DLD1 (cell line): ENCODE measurements around the gene NCBP3.
"Not testable (repeated sequence)": the region's sequence is repeated elsewhere in the genome, so short reads cannot be mapped to it uniquely, and the experiment has no call there.

Source experiments
- in situ Hi-C: cut with HindIII; loops from 2 replicates; pipeline ENCODE4 v1.10.0; 2017; ENCODE audit warnings: low sequenced_read_pairs

The NCBP3 gene

GRCh38 chr17:3851461-3852100 is 5.5 kb upstream of the NCBP3 start:
- in situ Hi-C loops = loop anchor here (25.0 kb wide), 1 partner anchor 161 kb away; no protein-coding TSS in a partner anchor

- in situ Hi-C loops = no loop called here
Measured at GRCh38 chr17:3848229-3848835, 2.3 kb upstream of the NCBP3 start.

- in situ Hi-C loops = no loop called here
Measured at GRCh38 chr17:3847165-3847670, 1.2 kb upstream of the NCBP3 start.

GRCh38 chr17:3846437-3847164 is 555 bp upstream of the NCBP3 start:
- in situ Hi-C loops = no loop called here

GRCh38 chr17:3845291-3845620 is 790 bp downstream of the NCBP3 start:
- in situ Hi-C loops = no loop called here

- in situ Hi-C loops = not testable (repeated sequence)
Measured at GRCh38 chr17:3844556-3844955, 1.5 kb downstream of the NCBP3 start.

- in situ Hi-C loops = no loop called here
Measured at GRCh38 chr17:3843935-3844516, 2.0 kb downstream of the NCBP3 start.

- in situ Hi-C loops = no loop called here
Measured at GRCh38 chr17:3838206-3838605, 7.8 kb downstream of the NCBP3 start.

GRCh38 chr17:3836551-3836950 is 9.5 kb downstream of the NCBP3 start:
- in situ Hi-C loops = no loop called here

GRCh38 chr17:3835410-3836229 is 10.4 kb downstream of the NCBP3 start:
- in situ Hi-C loops = no loop called here

GRCh38 chr17:3834811-3835210 is 11.2 kb downstream of the NCBP3 start:
- in situ Hi-C loops = no loop called here

GRCh38 chr17:3828852-3829232 is 17.2 kb downstream of the NCBP3 start:
- in situ Hi-C loops = no loop called here

- in situ Hi-C loops = no loop called here
Measured at GRCh38 chr17:3828151-3828851, 17.7 kb downstream of the NCBP3 start.

- in situ Hi-C loops = no loop called here
Measured at GRCh38 chr17:3827124-3827773, 18.8 kb downstream of the NCBP3 start.

- in situ Hi-C loops = no loop called here
Measured at GRCh38 chr17:3826191-3826590, 19.9 kb downstream of the NCBP3 start.

GRCh38 chr17:3821101-3821500 is 24.9 kb downstream of the NCBP3 start:
- in situ Hi-C loops = no loop called here

GRCh38 chr17:3818786-3819185 is 27.3 kb downstream of the NCBP3 start:
- in situ Hi-C loops = no loop called here

GRCh38 chr17:3817851-3818605 is 28.0 kb downstream of the NCBP3 start:
- in situ Hi-C loops = no loop called here

- in situ Hi-C loops = no loop called here
Measured at GRCh38 chr17:3815925-3816324, 30.1 kb downstream of the NCBP3 start.
